Measurements from ENCODE around the gene EPHB1.

- TF ChIP-seq CBX3 (IDR thresholded peaks at IDR 0.05; ENCODE audit: low read depth): no peak
- TF ChIP-seq POLR2AphosphoS5 (IDR thresholded peaks at IDR 0.05; ENCODE audit: low read depth, low read length): no peak
- TF ChIP-seq CEBPB (IDR thresholded peaks at IDR 0.05; ENCODE audit: low read depth): no peak
- no peak for TF ChIP-seq ZNF274 (IDR thresholded peaks at IDR 0.05; ENCODE audit: low read depth, low read length)
- TF ChIP-seq, protein P1, sequence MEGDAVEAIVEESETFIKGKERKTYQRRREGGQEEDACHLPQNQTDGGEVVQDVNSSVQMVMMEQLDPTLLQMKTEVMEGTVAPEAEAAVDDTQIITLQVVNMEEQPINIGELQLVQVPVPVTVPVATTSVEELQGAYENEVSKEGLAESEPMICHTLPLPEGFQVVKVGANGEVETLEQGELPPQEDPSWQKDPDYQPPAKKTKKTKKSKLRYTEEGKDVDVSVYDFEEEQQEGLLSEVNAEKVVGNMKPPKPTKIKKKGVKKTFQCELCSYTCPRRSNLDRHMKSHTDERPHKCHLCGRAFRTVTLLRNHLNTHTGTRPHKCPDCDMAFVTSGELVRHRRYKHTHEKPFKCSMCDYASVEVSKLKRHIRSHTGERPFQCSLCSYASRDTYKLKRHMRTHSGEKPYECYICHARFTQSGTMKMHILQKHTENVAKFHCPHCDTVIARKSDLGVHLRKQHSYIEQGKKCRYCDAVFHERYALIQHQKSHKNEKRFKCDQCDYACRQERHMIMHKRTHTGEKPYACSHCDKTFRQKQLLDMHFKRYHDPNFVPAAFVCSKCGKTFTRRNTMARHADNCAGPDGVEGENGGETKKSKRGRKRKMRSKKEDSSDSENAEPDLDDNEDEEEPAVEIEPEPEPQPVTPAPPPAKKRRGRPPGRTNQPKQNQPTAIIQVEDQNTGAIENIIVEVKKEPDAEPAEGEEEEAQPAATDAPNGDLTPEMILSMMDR (IDR thresholded peaks at IDR 0.05 in 2 of 3, conservative IDR thresholded peaks at IDR 0.05 in 1 of 3; ENCODE audit: borderline replicate concordance in 1 of 3, insufficient read depth in 1 of 3, low read depth in 2 of 3, low read length in 2 of 3): no peak
- no peak for TF ChIP-seq EZH2 (IDR thresholded peaks at IDR 0.05)
- TF ChIP-seq POLR2A (IDR thresholded peaks at IDR 0.05; ENCODE audit: borderline replicate concordance, extremely low read depth, insufficient read depth, insufficient read length): no peak
These were observed 23.0 kb upstream of the EPHB1 start for GRCh38 chr3:134772011-134772410.

Measured in HCT116 (cell line).